Smooth muscle cell (in vitro differentiated cells): ENCODE results near the gene MCTS1. TPM values are rescaled to one million over a fixed set of nuclear protein-coding genes. Genes with fewer than 3 reads are reported as not detected.

Source experiments
- DNase-seq: peaks from one replicate; lab custom pipeline; 2025; ENCODE audit not compliant: unreplicated experiment; lab: John Stamatoyannopoulos, UW
- H2AFZ ChIP-seq: fragments of 200-600 bp; sonication (generic); 2 replicates; pipeline ENCODE4 v1.6.0; 2016; ENCODE audit warnings: antibody characterized with exemption, low read depth, mild to moderate bottlenecking
- H3F3A ChIP-seq: fragments of 200-600 bp; sonication (generic); 2 replicates; pipeline ENCODE4 v1.6.0; 2017; ENCODE audit warnings: antibody characterized with exemption, low read depth
- H3K27ac ChIP-seq: fragments of 200-600 bp; sonication (generic); 2 replicates; pipeline ENCODE4 v1.5.1; 2016; ENCODE audit warnings: low read depth, mild to moderate bottlenecking
- H3K27me3 ChIP-seq: fragments of 200-600 bp; sonication (generic); 2 replicates; pipeline ENCODE4 v1.6.1; 2016; ENCODE audit warnings: low read depth, mild to moderate bottlenecking
- H3K36me3 ChIP-seq: fragments of 200-600 bp; sonication (generic); 2 replicates; pipeline ENCODE4 v1.5.1; 2016; ENCODE audit warnings: low read depth
- H3K4me1 ChIP-seq: fragments of 200-600 bp; sonication (generic); 2 replicates; pipeline ENCODE4 v1.5.1; 2016; ENCODE audit warnings: low read depth
- H3K4me2 ChIP-seq: fragments of 200-600 bp; sonication (generic); 2 replicates; pipeline ENCODE4 v1.6.0; 2016; ENCODE audit warnings: mild to moderate bottlenecking
- H3K4me3 ChIP-seq: fragments of 200-600 bp; sonication (generic); 2 replicates; pipeline ENCODE4 v1.5.1; 2016; ENCODE audit warnings: mild to moderate bottlenecking
- H3K79me2 ChIP-seq: fragments of 200-600 bp; sonication (generic); 2 replicates; pipeline ENCODE4 v1.6.0; 2016; ENCODE audit warnings: low read depth, mild to moderate bottlenecking
- H3K9ac ChIP-seq: fragments of 200-600 bp; sonication (generic); 2 replicates; pipeline ENCODE4 v1.6.0; 2016; ENCODE audit warnings: low read depth
- H3K9me3 ChIP-seq: fragments of 200-600 bp; sonication (generic); replicated peaks from 2 replicates; pipeline ENCODE4 v1.5.1; 2016; ENCODE audit warnings: low read depth
- H4K20me1 ChIP-seq: fragments of 200-600 bp; sonication (generic); 2 replicates; pipeline ENCODE4 v1.6.0; 2016; ENCODE audit warnings: low read depth
- WGBS: methylation state at CpG from one replicate; pipeline ENCODE4 v1.1.7; 2016; ENCODE audit warnings: low lambda C conversion rate; 5-methylcytosine and 5-hydroxymethylcytosine counted together
- polyA plus RNA-seq: library from polyadenylated mRNA; unstranded; fragments of >200 nt; fragmentation: Nextera tagmentation; extraction: Ambion mirVana; gene quantifications from 2 replicates; pipeline ENCODE4 v1.2.1, GENCODE V29; 2016
- total RNA-seq: library from RNA; depleted of rRNA; stranded (reverse); fragments of >200 nt; gene quantifications from 2 replicates; pipeline ENCODE4 v1.2.3, GENCODE V29; 2014
- TF ChIP-seq, protein P1 (sequence below): fragments of 200-600 bp; sonication (generic); IDR thresholded peaks from 2 replicates; pipeline ENCODE4 v1.5.1; 2017; ENCODE audit warnings: borderline replicate concordance, mild to moderate bottlenecking, antibody characterized with exemption; ENCODE audit not compliant: insufficient read depth, poor library complexity, severe bottlenecking

MCTS1 gene, protein sequence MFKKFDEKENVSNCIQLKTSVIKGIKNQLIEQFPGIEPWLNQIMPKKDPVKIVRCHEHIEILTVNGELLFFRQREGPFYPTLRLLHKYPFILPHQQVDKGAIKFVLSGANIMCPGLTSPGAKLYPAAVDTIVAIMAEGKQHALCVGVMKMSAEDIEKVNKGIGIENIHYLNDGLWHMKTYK
- total RNA-seq (72.3 and 80.4 TPM in 2 replicates), polyA plus RNA-seq (88.6 and 97.0 TPM in 2 replicates)

DNA sequence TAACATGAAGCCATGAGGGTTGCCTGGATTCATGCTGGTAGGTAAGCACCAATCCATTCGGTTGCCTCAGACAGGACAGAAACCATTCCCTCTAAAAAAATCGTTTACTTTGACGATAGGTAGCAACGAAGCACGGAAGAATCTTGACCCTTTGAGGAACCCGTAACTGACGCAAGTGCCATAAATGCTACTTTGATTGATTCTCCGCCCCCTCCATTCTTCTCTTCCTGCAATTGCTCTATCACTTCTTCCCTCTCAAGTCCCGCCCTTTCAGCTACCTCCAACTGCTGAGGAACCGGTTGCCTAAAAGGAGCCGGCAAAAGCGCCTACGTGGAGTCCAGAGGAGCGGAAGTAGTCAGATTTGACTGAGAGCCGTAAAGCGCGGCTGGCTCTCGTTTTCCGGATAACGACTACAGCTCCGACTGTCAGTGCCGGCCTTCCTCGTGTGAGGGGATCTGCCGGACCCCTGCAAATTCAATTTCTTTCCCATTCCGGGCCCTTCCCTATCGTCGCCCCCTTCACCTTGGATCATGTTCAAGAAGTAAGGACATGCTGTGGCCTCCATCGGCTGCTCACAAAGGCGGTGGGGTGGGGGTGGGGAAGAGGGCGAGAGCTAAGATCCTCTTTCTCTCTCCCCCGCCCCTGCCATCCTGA, at the start of gene MCTS1:
MCTS1 (plus strand) TSS at position 395 of the 654 bp plus-strand sequence; CDS start at position 531, 136 bp downstream.
- DNase-seq: peak; percentile 4
- WGBS: 59% methylated on average over 31 of the region's 31 CpGs
- Histone ChIP-seq H3K9ac (peak within 1 kb of the TSS; percentile 84), H4K20me1 (no peaks in the 10 kb centered on the region), H3K4me1 (peaks cover 8% of the 10 kb centered on the region), H3K79me2 (peaks cover 7% of the 10 kb centered on the region), H3K36me3 (peaks cover 3% of the 10 kb centered on the region), H3K27me3 (no peaks in the 10 kb centered on the region), H3K4me3 (peak within 1 kb of the TSS; percentile 58), H3F3A (no peaks in the 10 kb centered on the region), H2AFZ (peak within 1 kb of the TSS; percentile 51), H3K4me2 (peak within 1 kb of the TSS; percentile 82), H3K9me3 (no peaks in the 10 kb centered on the region), H3K27ac (peak within 1 kb of the TSS; percentile 89)
- TF ChIP-seq, protein P1, sequence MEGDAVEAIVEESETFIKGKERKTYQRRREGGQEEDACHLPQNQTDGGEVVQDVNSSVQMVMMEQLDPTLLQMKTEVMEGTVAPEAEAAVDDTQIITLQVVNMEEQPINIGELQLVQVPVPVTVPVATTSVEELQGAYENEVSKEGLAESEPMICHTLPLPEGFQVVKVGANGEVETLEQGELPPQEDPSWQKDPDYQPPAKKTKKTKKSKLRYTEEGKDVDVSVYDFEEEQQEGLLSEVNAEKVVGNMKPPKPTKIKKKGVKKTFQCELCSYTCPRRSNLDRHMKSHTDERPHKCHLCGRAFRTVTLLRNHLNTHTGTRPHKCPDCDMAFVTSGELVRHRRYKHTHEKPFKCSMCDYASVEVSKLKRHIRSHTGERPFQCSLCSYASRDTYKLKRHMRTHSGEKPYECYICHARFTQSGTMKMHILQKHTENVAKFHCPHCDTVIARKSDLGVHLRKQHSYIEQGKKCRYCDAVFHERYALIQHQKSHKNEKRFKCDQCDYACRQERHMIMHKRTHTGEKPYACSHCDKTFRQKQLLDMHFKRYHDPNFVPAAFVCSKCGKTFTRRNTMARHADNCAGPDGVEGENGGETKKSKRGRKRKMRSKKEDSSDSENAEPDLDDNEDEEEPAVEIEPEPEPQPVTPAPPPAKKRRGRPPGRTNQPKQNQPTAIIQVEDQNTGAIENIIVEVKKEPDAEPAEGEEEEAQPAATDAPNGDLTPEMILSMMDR: no peak

DNA sequence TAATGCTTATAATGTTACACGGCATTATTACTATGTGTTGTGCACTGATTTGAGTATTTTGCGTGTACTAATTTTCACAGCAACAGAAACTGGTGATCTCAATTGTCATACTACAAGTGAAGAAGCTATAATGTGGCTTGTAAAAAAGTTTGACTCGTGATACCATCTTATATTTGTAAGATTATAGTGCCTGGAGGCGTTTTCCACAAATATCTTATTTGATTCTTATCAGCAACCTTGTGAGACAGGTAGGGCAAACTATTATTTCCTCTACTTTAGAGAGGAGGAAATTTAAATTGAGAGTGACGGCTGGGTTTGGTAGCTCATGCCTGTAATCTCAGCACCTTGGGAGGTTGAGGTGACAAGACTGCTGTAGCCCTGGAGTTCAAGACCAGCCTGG, 47.6 kb upstream of the MCTS1 start:
- no peak overlapping the region for H3K27ac ChIP-seq
- peaks cover 12% of the 10 kb centered on the region for H4K20me1 ChIP-seq
- no peak overlapping the region for H3K9ac ChIP-seq
- WGBS: 78% methylated on average over 5 of the region's 5 CpGs
- H3K36me3 ChIP-seq: no peaks in the 10 kb centered on the region
- peaks cover 54% of the 10 kb centered on the region for H3K79me2 ChIP-seq
- no peaks in the 10 kb centered on the region for H3K9me3 ChIP-seq
- no peak overlapping the region for H2AFZ ChIP-seq
- no peak overlapping the region for H3K4me3 ChIP-seq
- no peaks in the 10 kb centered on the region for H3K27me3 ChIP-seq
- peaks cover 11% of the 10 kb centered on the region for H3K4me1 ChIP-seq
- H3F3A ChIP-seq: peaks cover 6% of the 10 kb centered on the region
- DNase-seq: no peak
- TF ChIP-seq, protein P1: no peak
- no peak overlapping the region for H3K4me2 ChIP-seq

DNA sequence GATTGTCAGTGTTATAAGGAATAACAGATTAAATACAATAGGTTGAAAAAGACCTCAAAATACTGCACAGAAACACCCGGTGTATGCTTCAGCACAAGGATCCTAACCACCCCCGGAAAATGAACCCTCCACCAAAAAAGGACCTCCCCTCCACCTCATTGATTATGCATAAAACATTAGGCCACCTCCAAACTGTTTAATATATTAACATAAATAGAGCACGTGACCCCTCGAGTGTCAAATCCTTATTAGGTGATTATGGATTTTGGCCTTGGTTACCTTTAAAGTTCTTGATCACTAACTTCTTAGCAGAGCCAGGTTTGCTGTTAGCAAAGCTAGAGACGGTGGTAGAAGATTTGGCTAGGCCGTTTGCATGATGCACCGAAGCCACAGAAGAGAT, 44.1 kb upstream of the MCTS1 start:
- Histone ChIP-seq H3K79me2 (peaks cover 47% of the 10 kb centered on the region), H2AFZ (peak overlapping the region; percentile 67)
- TF ChIP-seq, protein P1: no peak

More for the DNA sequence above, 44.1 kb upstream of the MCTS1 start:
- no peak for DNase-seq
- H3K27ac ChIP-seq: peak overlapping the region; percentile 97
- H3F3A ChIP-seq: peaks cover 6% of the 10 kb centered on the region
- peaks cover 11% of the 10 kb centered on the region for H3K4me1 ChIP-seq
- peak overlapping the region; percentile 79 for H3K4me3 ChIP-seq
- H4K20me1 ChIP-seq: peaks cover 12% of the 10 kb centered on the region
- 33% methylated on average over 7 of the region's 7 CpGs for WGBS
- H3K9ac ChIP-seq: peak overlapping the region; percentile 92
- peak overlapping the region; percentile 85 for H3K4me2 ChIP-seq
- H3K9me3 ChIP-seq: no peaks in the 10 kb centered on the region
- no peaks in the 10 kb centered on the region for H3K36me3 ChIP-seq
- H3K27me3 ChIP-seq: no peaks in the 10 kb centered on the region
